Left renal cortex interstitium (tissue), 4 donors: ENCODE data around the gene TMSB4X. TPM values are rescaled to one million over a fixed set of nuclear protein-coding genes. Genes with fewer than 3 reads are reported as not detected.
"Not testable (repeated sequence)": the region's sequence is repeated elsewhere in the genome, so short reads cannot be mapped to it uniquely, and the experiment has no call there.

Experiments used
- DNase-seq, 4 donors: peaks; one replicate each; pipeline ENCODE4 v3.0.0-alpha.2; 2013; ENCODE audit warnings: low read depth in 4 of 4, low spot score in 2 of 4, missing footprints in 1 of 4
- polyA plus RNA-seq, 4 donors: library from polyadenylated mRNA; unstranded; fragments of 120-200 nt; gene quantifications; one replicate each; pipeline ENCODE4 v1.2.1, GENCODE V29; 2013; ENCODE audit not compliant: insufficient read length in 4 of 4

The TMSB4X gene
- polyA plus RNA-seq, 4 donors: 2,558 to 3,753 (median 3,159) TPM

- DNase-seq: no peak
Measured at GRCh38 chrX:13015536-13016236, 40.8 kb downstream of the TMSB4X start.

GRCh38 chrX:13016731-13017130 lies 41.8 kb downstream of the TMSB4X start:
- not testable (repeated sequence) for DNase-seq

- no peak for DNase-seq
Measured at GRCh38 chrX:13022926-13023325, 48.0 kb downstream of the TMSB4X start.

- no peak for DNase-seq
Measured at GRCh38 chrX:13023567-13023966, 48.7 kb downstream of the TMSB4X start.

- no peak for DNase-seq
Measured at GRCh38 chrX:13023979-13024378, 49.1 kb downstream of the TMSB4X start.

- no peak for DNase-seq
Measured at GRCh38 chrX:13024986-13025385, 50.1 kb downstream of the TMSB4X start.

Other genes starting within 250 kb of the TMSB4X start
- gene PRPS2, start 183.7 kb upstream of the TMSB4X start, polyA plus RNA-seq: 100 to 1,000 TPM in 2 of 4 donors, 10 to 100 TPM in 2; 84.6 to 115 (median 101) TPM
- 1 to 10 TPM in 1 of 4 donors, under 1 TPM in 3; 0.43 to 1.4 (median 0.49) TPM for gene TLR7, start 108.0 kb upstream of the TMSB4X start, polyA plus RNA-seq
- under 1 TPM; 0.21 to 0.30 (median 0.27) TPM for gene TLR8, start 68.5 kb upstream of the TMSB4X start, polyA plus RNA-seq
- gene FAM9C, start 69.5 kb downstream of the TMSB4X start, polyA plus RNA-seq: under 1 TPM; 0.33 to 0.69 (median 0.53) TPM